ENCODE data around the gene MCU.
A peak's percentile ranks its signal among the peaks of the same experiment; 100 is the strongest.

The MCU gene

DNA sequence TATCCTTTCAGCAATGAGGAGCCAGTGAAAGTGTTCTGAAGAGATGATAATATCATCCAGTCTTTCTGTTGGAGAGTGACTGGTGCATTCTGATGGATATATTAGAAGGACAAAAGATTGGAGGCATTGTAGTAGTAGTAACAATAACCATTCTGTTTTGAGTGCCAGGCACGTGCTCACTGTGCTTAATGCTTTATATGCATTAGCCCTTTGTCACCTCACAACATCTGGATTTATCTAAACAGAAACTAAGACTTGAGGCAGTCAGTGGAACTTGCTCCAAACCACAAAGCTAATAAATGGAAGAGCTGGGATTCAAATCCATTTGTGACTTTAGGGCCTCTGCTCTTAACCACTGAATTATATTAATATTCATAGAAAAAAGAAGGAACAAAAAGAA, 117.1 kb downstream of the MCU start:
- no peak for DNase-seq

GRCh38 chr10:72810976-72811375, 119.0 kb downstream of the MCU start:
- DNase-seq = no peak

DNA sequence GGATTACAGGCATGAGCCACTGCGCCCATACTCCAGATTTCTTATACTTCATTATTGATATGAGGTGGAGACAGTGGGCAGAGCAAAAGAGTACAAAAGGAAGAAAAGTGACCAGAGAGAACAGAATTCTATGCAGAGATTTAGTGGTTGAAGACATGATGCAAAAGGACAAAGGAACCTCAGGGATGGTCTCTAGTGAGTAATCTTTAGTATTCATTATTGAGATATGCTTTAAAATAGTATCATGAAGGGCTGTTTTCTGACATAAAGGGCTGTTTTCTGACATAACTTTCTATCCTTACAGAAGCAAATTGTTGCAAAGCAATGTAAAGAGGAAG, 120.4 kb downstream of the MCU start:
- peak in 1 of 3 donors; percentile 50 for DNase-seq

- DNase-seq = peak in 2 of 3 donors; percentile 22 to 42
These were observed 120.9 kb downstream of the MCU start for GRCh38 chr10:72812753-72813430.

GRCh38 chr10:72814099-72814790, 122.3 kb downstream of the MCU start:
- no peak for DNase-seq

- no peak for DNase-seq
These were observed 124.6 kb downstream of the MCU start for GRCh38 chr10:72816565-72816964.

- no peak for DNase-seq
These were observed 126.1 kb downstream of the MCU start for GRCh38 chr10:72818076-72818475.

DNA sequence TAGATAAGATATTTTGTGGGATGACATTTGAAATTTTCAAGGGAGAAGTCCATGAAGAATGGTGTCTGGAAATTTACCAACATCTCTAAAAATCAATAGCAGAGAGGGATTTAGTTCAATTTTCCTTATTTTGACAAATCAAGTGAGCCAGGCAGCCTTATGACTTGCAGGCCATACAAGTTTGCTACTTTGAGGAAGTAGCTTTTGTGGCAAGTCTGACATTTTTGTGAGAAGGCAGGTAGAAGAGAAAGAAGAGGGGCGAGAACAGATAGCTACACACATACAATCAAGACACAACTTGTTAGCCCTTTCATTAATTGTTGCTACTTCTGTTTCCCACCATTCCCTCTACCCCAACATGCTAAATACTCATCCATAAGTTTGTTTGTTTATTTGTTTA, 127.1 kb downstream of the MCU start:
- DNase-seq = peak in 1 of 3 donors; percentile 6

GRCh38 chr10:72821606-72822005, 129.7 kb downstream of the MCU start:
- DNase-seq = no peak

GRCh38 chr10:72822342-72822986, 130.5 kb downstream of the MCU start:
- DNase-seq = no peak

- no peak for DNase-seq
These were observed 133.2 kb downstream of the MCU start for GRCh38 chr10:72825163-72825562.

DNA sequence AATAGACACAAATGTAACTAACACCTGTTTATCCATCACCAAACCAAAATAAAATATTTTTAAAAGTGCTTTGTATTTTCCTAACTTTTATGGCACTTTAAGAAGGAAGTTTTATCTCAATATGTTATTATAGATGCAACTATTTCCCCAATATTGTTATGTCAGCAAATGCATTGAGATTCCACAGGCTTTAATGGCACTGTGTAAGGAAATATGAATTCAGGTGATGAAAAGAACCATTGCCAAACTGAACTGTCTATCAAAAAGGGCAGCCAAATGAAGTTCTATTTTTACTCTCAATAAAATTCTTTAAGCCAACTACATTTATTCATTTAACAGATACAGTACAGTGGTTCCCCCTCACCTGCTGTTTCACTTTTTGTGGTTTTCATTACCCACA, 134.4 kb downstream of the MCU start:
- no peak for DNase-seq

GRCh38 chr10:72828294-72828693, 136.4 kb downstream of the MCU start:
- DNase-seq = no peak

DNA sequence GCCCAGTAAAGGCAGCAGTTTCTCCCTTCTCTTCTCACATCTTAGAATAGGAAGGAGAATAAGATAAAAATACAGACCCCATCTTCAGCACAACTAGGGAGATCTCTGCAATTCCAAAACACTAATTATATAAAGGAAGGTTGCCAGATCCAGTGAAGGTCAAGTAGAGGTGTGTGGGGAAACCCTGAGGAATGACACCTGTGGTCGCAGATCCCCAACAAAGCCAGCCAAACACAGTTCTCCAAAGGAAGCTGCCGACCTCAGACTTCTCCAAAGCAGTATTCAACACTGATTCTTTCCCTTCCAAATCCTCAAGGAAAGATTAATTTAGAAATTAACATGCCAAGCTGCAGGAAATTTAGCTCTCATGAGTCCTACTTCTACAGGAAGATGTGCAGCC, 138.7 kb downstream of the MCU start:
- DNase-seq = no peak

DNA sequence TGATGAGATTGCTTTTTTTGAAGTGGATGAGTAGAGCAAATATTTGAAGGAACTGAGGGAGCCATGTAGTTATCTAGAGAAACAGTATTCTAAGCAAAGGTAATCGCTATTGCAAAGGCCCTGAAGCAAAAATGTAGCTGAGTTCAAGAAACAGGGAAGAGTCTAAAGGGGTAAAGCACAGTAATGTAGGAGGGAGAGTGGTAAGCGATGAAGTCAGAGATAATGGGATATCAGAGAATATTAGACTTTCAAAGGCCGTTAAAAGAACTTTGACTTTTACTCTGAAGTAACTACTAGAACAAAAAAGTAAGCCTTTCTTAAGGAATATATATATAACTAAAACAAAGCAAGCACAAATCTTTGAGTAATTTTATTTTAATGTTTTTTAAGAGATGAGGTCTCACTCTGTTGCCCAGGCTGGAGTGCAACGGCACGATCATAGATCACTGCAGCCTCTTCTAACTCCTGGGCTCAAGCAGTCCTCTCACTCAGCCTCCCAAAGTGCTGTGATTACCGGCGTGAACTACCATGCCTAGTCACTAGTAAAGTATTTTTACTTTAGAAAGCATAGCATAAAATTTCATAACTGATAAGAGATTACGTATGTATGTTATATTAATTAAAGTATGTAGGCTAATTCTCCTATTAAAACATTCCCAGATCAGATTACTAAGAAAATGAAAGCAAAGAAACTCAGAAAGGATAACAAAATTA, 139.9 kb downstream of the MCU start:
- no peak for DNase-seq

GRCh38 chr10:72832701-72833100, 140.8 kb downstream of the MCU start:
- DNase-seq = no peak

- peak; percentile 66 to 72 (median 72) for DNase-seq
These were observed 142.4 kb downstream of the MCU start for GRCh38 chr10:72834183-72834825.

GRCh38 chr10:72840319-72840718, 148.4 kb downstream of the MCU start:
- no peak for DNase-seq

DNA sequence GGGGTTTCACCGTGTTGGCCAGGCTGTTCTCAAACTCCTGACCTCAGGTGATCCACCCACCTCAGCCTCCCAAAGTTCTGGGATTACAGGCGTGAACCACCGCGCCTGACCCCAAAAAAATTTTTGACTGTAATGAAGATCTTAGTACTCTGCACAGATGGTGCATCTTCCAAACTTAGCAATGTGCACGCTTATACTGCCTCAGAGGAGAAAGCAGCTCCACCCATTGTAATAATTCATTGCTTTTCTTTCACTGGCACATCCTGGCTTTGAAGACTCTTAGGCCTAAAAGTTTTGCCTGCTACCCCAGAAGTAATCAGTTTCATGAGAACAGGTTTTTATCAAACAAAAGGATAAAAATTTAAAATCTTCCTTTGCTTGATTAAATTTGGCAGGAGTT, 149.5 kb downstream of the MCU start:
- DNase-seq = no peak

GRCh38 chr10:72842164-72842563, 150.2 kb downstream of the MCU start:
- DNase-seq = no peak

- DNase-seq = peak in 2 of 3 donors; percentile 21 to 26
These were observed 154.3 kb downstream of the MCU start for GRCh38 chr10:72846238-72846637.

DNA sequence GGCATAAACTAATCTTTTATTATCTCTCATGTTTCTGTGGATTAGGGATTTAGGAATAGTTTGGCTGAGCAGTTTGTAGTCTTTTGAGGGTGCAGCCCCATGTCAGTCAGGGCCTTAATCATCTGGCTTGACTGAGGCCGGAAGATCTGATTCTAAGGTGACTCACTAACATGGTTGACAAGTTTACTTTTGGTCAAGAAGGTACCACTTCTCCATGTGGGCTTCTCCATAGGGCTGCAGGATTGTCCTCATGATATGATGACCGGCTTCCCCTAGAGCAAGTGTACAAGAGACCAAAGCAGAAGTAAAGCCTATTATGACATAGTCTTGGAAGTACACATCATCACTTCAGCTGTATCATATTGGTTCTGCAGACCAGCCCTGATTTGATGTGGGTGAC, 155.7 kb downstream of the MCU start:
- peak; percentile 85 to 95 (median 89) for DNase-seq

DNA sequence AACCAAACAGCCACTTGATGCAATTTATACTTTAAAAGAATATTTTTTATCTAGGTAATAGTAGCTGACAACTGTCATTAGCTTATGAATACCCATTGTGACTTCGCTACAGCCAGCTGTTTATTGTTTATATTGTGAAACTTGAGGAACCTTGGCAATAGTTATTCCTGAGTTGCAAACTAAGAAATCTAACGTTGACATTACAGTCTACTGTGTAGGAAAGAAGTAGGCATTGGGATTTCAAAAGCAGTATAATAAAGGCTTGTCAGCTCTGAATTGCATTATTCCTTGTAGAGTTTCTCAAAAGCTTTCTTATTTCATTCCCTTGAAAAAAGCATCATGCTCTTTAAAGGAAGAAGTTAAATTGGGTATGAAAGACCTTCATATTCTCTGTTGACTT, 158.9 kb downstream of the MCU start:
- DNase-seq = peak; percentile 24 to 45 (median 42)

All from suppressor macrophage treated with lipopolysaccharide for 1 hour (primary cell).